ENCODE measurements around the gene USP32.
"Not testable (repeated sequence)": the region's sequence is repeated elsewhere in the genome, so short reads cannot be mapped to it uniquely, and the experiment has no call there.

USP32 gene

DNA sequence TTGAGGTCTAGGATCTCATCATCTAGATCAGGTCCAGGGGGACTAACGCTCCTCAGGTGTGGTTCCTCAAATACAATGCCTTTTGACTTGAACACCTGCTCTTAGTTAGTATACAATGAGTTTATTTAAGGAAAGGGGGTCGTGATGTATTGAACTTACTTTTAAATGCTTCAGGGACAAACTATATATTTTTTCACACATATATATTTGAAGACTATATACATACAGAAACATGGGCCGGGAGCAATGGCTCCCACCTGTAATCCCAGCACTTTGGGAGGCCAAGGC is 11.5 kb upstream of the USP32 start:
- DNase-seq (ENCODE audit: low read depth) = no peak

DNA sequence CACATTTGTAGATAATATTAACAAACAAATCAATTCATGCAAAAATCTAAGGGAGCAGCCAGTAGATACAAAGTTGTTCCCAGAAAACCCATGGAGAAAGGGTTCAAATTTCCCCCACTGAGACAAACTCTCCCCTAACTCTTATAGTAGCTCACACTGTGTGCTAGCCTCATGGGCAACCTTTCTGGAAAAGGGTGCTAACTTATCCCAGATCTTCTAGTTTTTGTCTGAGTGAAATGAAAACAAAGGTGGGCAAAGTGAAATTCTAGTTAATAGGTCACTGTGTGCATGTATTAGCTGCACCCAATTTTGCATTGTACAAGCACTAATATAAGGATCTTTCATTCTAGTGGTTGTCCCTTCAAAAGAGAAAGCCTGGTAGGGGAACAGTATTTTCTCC is 9.9 kb upstream of the USP32 start:
- DNase-seq (ENCODE audit: low read depth) = no peak

DNA sequence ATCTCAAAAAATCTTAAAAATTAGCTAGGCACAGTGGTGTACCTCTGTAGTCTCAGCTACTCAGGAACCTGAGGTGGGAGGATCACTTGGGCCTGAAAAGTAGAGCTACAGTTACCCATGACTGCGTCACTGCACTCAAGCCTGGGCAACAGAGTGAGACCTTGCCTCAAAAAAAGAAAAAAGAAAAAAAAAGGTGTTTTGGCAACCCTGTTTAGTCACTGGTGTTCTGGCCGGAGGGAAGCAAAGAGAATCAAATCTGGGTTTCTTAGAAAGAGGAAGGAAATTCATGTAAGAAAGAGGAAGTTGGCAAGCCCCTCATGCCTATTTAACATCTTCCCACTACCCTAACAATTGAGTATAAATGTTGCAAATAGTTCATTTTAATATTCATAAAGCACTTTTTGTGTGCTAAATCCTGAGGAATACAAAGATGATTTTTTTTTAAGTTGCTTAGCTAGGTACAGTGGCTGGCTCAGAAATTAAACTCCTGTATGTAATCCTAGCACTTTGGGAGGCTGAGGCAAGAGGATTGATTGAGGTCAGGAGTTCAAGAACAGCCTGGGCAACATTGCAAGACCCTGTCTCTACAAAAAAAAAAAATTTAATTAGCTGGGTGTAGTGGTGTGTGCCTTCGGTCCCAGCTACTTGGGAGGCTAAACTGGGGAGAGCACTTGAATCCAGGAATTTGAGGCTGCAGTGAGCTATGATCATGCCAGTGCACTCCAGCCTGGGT is 6.5 kb upstream of the USP32 start:
- DNase-seq (ENCODE audit: low read depth) = no peak

DNA sequence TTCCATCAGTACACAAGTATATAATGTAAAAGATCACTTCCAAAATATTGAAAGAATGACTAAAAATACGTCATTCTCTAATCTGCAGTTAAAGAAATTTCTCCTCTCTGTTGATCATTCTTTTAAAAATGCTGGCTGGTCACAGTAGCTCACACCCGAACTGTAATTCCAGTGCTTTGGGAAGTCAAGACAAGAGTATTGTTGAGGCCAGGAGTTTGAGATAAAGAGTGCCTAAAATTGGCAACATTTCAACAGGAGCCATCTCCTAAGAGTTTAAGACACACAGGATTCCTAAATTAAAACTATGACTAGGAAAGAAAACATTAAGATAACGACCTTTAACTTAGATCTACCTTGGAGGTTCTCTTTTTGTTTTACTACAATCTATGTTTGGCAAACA is 4.5 kb upstream of the USP32 start:
- DNase-seq (ENCODE audit: low read depth) = no peak

DNA sequence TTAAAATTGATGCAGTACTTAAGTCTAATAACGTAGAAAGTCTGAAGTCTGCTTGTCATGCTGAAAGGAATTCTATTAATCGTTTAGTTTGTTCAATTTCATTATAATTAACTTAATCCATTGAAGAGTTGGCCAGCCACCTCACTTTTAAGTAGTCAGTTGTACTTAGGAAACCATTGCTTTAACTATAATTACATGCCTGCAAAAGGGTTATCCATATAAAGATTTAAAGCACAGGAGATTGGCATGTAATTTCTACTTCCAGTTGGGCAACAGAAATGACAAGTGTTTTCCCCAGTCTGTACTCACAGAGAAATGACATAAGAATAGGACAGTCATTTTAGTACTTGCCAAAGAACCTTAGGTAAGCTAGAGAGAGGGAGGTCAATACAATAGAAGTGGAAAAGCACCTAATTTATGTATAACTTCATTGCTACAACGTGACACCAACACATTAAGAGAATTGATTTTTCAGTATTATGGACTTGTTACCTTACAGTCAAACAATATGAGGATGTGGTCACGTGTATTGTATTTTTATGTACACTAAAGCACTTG is 3.7 kb upstream of the USP32 start:
- no peak for DNase-seq (ENCODE audit: low read depth)

DNA sequence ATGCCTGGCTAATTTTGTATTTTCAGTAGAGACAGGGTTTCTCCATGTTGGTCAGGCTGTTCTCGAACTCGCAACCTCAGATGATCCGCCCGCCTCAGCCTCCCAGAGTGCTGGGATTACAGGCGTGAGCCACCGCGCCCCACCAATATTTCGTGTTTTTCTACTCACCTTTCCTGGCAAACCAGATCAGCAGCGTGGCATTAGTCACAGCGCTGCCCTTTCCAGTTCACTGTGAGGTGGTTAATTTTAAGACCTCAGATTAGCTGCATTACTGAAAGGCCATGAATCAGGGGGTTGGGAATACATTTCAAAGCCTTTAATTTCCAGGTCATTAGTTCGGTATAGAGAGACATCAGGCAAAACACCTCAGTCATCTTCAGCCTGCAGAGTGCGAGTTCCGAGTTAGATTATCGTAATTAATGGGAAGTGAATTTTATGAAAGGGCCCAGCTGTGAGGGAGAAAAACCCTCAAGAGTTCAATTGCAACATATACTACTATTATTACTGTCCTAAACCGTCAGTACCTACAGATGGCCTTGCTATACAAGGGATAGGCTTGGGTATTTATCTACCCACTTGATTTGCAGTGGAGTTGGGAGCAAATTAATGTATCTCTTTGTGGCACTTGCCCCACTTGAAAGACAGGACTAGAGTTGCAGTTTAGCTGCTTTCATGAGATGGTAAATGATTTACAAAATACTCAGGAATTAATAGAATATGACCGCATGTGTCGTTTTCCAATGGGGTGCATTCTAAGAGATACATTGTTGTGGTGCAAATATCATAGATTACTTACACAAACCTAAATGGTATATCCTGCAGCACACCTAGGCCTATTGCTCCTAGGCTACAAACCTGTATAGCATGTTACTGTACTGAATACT is 2.1 kb upstream of the USP32 start:
- no peak for DNase-seq (ENCODE audit: low read depth)

DNA sequence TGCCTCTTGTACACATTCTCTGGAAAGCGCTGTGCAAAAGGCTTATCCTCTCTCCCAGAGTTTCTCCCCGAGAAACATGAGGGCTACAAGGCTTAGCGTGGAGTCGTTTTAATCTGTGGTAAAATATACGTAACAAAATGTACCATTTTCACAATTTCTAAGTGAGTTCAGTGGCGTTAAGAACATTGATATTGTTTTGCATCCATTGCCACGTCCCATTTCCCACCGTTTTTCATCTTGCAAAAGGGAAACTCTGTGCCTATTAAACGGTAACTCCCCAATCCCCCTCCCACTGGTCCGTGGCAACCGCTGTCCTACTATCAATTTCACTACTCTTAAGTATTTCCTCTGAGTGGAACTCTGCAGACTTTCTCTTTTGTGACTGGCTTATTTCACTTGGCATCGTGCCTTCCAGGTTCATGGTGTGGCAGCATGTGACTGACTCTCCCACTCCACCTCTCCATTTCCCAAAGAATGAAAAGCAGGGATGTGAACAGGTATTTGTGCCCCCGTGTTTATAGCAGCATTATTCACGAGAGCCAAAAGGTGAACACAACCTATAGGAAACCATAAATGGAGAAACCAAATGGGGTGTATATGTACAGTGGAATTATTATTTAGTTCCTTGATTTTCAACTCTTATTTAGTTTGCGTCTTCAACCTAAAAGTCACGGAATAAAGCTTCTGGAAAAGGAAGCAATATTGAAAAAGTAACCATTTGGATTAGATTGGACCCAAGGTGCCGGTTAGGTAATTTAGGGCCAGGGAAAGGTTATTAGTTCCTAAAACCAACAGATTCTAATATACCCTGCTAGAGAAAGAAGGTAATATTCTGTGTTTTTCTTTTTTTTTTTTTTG is 1.1 kb upstream of the USP32 start:
- no peak for DNase-seq (ENCODE audit: low read depth)

DNA sequence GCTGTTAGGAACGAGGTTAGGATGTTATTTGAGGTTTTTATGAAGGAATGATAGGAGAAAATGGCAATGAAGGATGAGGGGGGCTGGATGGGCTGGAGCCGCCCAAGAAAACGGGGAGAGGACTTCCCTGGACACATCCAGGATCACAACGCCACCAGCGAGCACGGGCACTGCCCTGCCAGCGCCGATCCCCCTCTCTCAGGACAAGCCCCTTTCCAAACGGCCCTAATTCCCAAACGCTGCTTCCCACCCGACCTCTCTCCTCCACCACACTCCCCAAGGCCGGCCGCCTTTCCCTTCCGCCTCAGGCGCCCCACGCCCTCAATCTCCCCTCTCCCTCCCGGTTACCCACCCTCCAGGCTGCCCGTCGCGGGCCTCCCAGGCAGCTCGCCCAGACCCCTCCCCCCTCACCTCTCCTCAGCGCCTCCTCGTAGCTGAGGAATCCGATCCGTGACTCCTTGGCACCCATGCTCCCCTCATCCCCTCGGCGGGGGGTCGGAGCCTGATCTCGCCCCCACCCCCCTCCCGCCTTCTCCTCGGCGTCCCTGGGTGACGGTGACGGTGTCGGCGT is 377 bp downstream of the USP32 start:
- DNase-seq (ENCODE audit: low read depth) = no peak

DNA sequence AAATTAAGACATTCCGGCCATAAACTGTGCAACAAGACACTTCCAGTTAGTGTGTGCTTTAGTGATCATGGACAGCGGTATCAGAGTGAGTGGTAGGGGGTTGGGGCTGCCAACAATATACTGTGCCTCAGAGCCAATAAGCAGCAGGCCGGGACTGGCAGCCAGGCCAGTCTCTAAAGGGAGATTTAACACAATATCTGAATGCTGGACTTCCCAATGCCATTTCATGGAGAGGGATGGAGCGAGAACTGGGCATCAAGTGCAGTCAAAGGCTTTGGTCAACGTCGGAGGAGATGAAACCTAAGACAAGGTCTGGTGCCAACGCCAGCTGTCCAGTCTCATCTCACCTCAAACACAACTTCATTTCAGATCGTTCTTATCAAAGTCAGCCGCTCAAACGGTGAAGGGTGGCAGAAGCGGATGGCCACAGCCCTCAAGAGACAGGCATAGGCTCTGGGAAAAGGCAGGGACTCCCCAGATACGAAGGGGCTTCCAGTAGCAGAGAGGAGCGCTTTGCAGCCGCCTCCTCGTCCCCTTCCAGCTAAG is 935 bp downstream of the USP32 start:
- no peak for DNase-seq (ENCODE audit: low read depth)

DNA sequence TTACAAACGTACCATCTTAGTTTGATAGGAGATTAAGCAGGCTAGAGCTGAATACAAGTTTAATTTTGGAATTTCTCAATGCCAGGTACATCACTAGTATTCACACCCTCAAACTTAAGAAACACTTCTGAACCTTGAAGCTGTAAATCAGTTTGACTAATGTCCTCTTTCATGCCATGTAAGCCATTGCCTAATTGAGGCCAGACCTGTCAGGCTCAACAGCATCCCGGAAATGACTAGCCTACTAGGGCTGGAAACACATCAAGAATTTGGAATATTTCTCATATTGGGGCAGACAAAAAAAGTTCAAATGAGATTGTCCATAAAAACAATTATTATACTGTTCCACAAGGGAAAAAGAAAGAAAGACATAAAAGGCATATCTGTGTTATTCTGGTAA is 1.7 kb downstream of the USP32 start:
- DNase-seq (ENCODE audit: low read depth) = no peak

DNA sequence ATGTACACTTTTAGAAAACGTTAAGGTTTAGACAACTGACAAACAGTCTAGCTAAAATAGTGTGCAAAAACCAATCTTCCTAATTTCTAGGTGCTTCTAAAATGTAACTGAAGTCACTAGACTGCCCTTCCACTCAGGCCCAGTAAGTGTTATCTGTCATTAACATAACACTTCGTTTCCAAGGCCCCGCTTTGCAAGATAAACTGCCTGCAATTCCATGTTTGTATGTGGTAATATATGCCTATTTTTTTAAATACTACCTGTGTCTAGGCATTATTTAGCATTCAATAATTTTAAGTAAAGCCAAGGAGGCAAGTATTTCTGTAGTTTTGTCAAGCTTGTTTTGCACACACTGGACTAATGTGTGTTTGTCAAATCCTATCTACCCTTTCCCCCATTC is 3.2 kb downstream of the USP32 start:
- no peak for DNase-seq (ENCODE audit: low read depth)

DNA sequence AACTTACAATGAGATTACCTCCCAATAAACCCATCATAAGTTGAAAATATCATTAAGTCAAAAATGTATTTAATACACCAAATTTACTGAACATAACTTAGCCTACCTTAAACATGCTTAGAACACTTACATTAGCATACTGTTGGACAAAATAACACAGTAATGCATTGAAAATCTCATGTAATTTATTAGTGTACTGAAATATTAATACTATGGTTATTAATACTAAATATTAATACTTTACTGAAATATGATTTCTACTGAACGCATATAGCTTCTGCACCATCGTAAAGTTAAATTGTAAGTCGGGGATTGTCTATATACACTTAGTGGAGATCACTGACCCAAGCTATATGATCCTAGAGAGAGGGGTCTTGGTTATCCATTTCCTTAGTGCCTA is 4.3 kb downstream of the USP32 start:
- DNase-seq (ENCODE audit: low read depth) = no peak

DNA sequence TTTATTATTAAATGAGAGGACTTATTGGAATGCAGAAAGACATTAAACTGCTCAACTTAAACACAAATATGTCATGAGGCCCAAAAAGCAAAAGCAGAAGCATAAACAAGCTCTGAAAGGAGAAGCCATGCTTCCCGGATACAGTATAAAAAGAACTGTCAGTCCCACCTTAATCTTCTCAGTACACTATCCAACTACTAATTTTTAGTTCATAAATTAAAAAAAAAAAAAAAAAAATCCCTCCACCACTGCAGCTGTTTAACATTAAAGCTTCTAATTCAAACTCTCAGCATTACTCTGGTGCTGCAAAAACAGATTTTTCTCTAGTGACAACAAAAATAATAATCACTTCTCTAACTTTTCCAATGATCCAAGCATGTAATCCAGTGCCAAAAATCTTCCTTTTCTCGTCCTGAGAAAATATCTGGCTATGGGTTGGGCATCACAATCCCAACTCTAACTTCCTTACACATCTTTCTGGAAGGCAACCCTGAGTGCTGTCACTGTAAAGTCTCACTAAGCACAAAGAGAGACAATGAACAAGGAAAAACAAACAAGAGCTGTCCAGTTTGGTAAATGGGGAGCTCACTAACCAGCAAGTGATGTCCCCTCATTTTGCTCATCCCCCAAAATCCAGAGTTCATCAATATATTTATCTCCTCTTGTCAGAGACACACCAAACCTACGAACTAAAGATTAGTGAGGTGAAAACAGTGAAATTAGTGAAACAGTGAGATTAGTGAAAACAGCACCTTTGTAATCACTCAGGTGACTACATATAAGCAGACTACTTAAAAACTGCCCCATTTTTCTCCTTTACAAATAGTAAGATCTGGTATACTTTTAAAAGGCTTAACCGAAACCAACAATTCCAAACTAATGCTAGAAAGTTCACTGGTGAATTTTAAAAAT is 5.5 kb downstream of the USP32 start:
- DNase-seq (ENCODE audit: low read depth) = no peak

DNA sequence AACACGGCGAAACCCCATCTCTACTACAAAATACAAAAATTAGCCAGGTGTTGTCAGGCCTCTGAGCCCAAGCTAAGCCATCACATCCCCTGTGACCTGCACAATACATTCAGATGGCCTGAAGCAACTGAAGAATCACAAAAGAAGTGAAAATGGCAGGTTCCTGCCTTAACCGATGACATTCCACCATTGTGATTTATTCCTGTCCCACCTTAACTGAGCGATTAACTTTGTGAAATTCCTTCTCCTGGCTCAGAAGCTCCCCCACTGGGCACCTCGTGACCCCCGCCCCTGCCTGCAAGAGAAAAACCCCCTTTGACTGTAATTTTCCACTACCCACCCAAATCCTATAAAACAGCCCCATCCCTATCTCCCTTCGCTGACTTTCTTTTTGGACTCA is 7.0 kb downstream of the USP32 start:
- not testable (repeated sequence) for DNase-seq (ENCODE audit: low read depth)

DNA sequence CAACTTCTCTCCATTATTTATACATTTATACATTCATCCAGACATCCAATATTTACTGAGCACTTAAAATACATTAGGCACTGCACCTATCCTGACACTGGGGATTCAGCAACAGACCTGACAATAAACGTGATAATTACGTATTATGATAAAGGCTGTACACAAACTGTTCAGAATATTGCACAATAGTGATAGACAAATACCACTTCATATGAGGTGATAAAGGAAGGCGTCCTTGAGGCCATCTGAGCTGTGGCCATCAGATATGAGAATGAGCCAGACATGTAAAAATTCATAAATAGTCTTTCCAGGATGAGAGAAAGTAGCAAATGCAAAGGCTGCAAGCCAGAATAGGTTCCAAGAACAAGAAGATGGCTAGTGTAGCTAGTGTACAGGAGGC is 8.6 kb downstream of the USP32 start:
- no peak for DNase-seq (ENCODE audit: low read depth)

DNA sequence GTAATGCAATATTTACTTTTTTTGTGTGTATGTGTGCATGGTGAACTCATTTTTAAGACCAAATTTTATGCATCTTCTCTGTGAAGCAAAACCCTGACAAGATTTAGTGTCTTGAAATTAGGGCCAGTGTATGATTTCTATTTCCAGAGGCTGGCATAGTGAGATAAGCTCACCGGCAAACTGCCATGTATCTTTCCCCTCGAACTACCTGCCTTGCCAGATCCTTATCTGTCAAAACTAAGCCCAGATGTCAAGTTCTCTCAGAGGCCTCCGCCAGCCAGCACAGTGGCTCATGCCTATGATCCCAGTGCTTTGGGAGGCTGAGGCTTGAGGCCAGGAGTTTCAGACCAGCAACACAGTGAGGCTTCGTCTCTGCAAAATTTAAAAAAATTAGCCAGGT is 10.0 kb downstream of the USP32 start:
- DNase-seq (ENCODE audit: low read depth) = no peak

DNA sequence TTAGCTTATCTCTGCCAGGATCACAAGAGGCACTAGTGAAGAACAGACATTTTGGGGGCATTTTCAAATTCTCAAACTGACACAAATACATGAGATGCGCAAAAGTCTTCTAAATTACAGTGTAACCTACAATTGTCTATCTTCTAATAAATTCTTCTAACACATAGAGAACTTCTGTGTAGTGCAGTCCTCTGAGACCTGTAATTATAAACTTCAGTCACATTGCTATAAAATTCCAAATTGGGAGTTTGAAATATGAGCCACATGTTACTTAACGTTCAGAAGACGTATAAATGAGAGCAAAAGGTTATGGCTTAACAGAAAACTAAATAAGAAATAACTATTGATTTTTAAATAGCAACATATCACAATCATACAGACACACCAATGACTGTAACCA is 12.5 kb downstream of the USP32 start:
- not testable (repeated sequence) for DNase-seq (ENCODE audit: low read depth)

DNA sequence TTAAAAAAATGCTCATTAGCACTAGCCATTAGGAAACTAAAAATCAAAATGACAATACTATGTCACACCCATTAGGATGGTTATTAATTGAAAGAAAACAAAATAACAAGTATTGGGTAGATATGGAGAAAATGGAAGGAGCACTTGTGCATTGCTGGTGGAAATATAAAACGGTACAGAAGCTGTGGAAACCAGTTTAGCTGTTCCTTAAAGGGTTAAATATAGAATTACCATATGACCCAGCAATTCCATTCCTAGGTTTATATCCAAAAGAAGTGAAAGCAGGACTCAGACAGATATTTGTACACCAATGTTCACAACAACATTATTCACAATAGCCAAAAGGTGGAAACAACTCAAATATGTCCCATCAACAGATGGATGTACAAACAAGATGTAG is 13.7 kb downstream of the USP32 start:
- DNase-seq (ENCODE audit: low read depth) = not testable (repeated sequence)

DNA sequence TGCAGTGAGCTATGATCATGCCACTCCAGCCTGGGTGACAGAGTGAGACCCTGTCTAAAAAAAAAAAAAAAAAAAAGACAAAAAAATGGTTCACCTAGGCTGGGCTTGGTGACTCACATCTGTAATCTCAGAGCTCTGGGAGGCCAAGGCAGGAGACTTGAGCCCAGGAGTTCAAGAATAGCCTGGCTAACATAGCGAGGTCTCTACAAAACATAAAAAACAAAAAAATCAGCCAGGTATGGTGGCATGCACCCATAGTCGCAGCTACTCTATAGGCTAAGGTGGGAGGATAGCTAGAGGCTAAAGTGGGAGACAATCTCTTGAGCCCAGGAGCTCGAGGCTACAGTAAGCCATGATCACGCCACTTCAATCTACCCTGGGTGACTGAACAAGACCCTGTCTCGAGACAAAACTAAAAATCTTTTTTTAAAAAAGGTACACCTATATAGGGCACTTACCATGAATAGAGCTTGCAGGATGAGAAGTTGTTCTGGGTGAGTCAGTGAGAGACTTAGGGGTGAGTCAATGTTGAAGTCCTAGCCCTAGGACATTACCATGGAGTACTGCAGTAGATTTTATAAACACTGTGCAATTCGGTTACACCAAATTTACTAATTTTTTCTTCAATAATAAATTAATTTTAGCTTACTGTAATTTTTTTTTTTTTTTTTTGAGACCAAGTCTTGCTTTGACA is 19.0 kb downstream of the USP32 start:
- no peak for DNase-seq (ENCODE audit: low read depth)

DNA sequence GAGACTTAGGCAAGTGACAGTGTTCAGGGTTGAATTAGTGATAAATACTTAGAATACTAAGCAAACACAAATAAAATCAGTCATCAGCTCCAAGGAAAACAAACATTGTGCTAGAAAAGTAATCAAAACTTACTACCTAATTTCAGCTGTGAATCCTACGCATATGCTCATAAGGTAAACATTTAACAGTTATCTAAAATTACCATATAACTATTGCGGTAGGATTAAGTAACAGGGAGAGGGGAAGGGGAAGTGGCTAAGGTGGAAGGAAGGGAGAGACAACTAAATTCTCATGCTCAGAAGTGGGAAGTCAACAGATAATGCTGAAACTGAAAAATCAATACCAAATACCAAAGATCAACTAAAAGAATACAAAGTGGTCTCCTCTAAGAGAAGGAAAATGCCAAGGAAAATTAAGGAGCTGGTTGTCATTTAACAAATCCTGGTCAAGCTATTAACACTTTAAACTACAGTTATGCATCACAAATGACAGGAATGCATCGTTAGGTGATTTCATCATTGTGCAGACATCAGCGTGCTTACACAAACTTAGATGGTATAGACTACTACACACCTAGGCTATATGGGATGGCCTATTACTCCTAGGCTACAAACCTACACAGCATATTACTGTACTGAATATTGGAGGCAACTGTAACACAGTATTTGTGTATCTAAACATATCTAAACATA is 20.0 kb downstream of the USP32 start:
- no peak for DNase-seq (ENCODE audit: low read depth)

Measured in activated T-helper 1 cell treated with Interleukin-2 at 50 U/mL for 16 hours (primary cell).